OCI-LY3 (cell line): ENCODE measurements around the gene TFRC.
"Not testable (repeated sequence)": the region's sequence is repeated elsewhere in the genome, so short reads cannot be mapped to it uniquely, and the experiment has no call there.

ENCODE experiments used
- CTCF ChIP-seq: fragments of 200-600, 300-600 bp; sonication (generic); IDR thresholded peaks from 2 replicates; pipeline ENCODE4 v1.5.1; 2014; ENCODE audit warnings: antibody characterized with exemption, low read length, low read depth
- EZH2phosphoT487 ChIP-seq: fragments of 200-600 bp; shearing (Covaris generic); IDR thresholded peaks from 2 replicates; pipeline ENCODE4 v1.6.1; 2018; ENCODE audit warnings: antibody characterized with exemption, mixed run types, low read depth

GRCh38 chr3:196098365-196098980 is 16.6 kb upstream of the TFRC start:
- TF ChIP-seq EZH2phosphoT487, CTCF: not testable (repeated sequence)
